ENCODE data around the gene SLC6A6. TPM values are rescaled to one million over a fixed set of nuclear protein-coding genes. Genes with fewer than 3 reads are reported as not detected.
A peak's percentile ranks its signal among the peaks of the same experiment; 100 is the strongest.

The SLC6A6 gene
- total RNA-seq, 1 experiment from 2014 or later: 211 TPM

GRCh38 chr3:14368885-14369284, 33.5 kb upstream of the SLC6A6 start:
- H3K36me3 Mint-ChIP-seq: no peaks in the 10 kb centered on the region
- H3K27ac Mint-ChIP-seq: no peak overlapping the region
- no peak for ATAC-seq
- DNase-seq (ENCODE audit: low spot score): no peak
- POLR2A ChIA-PET: no interaction called here
- CTCF ChIA-PET: interaction anchor here (0.6 to 3.4 kb wide), 18 partner anchors 11 to 165 kb away, joined by 3 to 47 read pairs (median 4); partner anchors contain the start of gene SLC6A6
- no peaks in the 10 kb centered on the region for H3K9me3 Mint-ChIP-seq
- TF ChIP-seq HMGA2 (CRISPR knock-in tag; IDR thresholded peaks at IDR 0.05) (peak; percentile 60; the same call in 1 of the 2 replicates), NR3C1 (CRISPR knock-in tag; conservative IDR thresholded peaks at IDR 0.05; ENCODE audit: low read depth) (no peak)
- no peak overlapping the region for H3K4me3 Mint-ChIP-seq
- peaks cover 2% of the 10 kb centered on the region; the same call in 1 of the 2 replicates for H3K27me3 Mint-ChIP-seq (ENCODE audit: low read depth)
- H3K4me1 Mint-ChIP-seq: peaks cover 45% of the 10 kb centered on the region

DNA sequence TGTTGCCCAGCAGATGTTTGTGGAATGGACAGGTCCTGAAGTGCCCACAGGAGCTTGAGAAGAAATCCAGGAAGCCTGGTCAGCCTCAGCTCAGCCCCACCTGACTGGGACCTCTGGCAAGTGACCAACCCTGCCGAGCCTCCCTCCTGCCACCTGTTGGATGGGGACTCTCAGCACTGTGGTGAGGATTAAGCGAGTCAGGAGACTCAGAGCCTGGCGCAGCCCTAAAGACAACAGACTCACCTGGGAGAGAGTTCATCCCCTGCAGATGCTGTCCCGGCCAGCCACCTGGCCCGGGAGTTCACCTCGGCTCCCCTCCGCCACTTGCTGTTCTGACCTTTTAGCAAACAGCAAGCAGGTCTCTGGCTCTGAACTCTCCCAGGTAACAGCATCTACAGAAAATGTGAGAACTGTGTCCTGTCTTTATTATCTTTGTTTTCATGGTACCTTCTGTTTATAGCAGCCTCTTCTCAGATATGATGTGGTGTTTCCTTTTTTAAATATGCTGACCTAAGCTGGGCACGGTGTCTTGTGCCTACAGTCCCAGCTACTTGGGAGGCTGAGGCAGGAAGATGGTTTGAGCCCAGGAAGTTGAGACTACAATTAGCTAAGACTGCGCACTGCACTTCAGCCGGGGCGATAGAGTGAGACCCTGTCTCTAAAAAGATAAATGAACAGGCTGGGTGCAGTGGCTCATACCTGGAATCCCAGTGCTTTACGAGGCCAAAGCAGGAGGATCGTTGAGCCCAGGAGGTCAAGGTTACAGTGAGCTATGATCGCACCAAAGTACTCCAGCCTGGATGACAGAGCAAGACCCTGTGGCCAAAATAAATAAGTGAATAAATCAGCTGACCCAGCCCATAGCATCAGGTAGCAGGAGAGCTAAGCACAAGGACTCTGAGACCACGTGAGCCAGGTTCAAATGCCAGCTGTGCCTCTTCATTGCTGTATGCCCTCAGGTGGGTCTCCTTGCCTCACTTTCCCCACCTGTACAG, 32.4 kb upstream of the SLC6A6 start:
- DNase-seq (ENCODE audit: low spot score): peak; percentile 70
- TF ChIP-seq SMAD4 (CRISPR knock-in tag; IDR thresholded peaks at IDR 0.05): no peak
- no peak for TF ChIP-seq NFATC4 (CRISPR knock-in tag; IDR thresholded peaks at IDR 0.05)
- peak; percentile 68 for TF ChIP-seq ZNF121 (CRISPR knock-in tag; IDR thresholded peaks at IDR 0.05)
- TF ChIP-seq ATF1 (CRISPR knock-in tag; IDR thresholded peaks at IDR 0.05): no peak
- no peak for TF ChIP-seq ZNF317 (CRISPR knock-in tag; IDR thresholded peaks at IDR 0.05; ENCODE audit: borderline replicate concordance, low read depth)
- TF ChIP-seq, protein P1, sequence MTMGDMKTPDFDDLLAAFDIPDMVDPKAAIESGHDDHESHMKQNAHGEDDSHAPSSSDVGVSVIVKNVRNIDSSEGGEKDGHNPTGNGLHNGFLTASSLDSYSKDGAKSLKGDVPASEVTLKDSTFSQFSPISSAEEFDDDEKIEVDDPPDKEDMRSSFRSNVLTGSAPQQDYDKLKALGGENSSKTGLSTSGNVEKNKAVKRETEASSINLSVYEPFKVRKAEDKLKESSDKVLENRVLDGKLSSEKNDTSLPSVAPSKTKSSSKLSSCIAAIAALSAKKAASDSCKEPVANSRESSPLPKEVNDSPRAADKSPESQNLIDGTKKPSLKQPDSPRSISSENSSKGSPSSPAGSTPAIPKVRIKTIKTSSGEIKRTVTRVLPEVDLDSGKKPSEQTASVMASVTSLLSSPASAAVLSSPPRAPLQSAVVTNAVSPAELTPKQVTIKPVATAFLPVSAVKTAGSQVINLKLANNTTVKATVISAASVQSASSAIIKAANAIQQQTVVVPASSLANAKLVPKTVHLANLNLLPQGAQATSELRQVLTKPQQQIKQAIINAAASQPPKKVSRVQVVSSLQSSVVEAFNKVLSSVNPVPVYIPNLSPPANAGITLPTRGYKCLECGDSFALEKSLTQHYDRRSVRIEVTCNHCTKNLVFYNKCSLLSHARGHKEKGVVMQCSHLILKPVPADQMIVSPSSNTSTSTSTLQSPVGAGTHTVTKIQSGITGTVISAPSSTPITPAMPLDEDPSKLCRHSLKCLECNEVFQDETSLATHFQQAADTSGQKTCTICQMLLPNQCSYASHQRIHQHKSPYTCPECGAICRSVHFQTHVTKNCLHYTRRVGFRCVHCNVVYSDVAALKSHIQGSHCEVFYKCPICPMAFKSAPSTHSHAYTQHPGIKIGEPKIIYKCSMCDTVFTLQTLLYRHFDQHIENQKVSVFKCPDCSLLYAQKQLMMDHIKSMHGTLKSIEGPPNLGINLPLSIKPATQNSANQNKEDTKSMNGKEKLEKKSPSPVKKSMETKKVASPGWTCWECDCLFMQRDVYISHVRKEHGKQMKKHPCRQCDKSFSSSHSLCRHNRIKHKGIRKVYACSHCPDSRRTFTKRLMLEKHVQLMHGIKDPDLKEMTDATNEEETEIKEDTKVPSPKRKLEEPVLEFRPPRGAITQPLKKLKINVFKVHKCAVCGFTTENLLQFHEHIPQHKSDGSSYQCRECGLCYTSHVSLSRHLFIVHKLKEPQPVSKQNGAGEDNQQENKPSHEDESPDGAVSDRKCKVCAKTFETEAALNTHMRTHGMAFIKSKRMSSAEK (CRISPR knock-in tag; IDR thresholded peaks at IDR 0.05; ENCODE audit: borderline replicate concordance): no peak
- TF ChIP-seq ZNF671 (CRISPR knock-in tag; IDR thresholded peaks at IDR 0.05): no peak
- TF ChIP-seq TEAD1 (CRISPR knock-in tag; IDR thresholded peaks at IDR 0.05): no peak
- TF ChIP-seq, protein P2, sequence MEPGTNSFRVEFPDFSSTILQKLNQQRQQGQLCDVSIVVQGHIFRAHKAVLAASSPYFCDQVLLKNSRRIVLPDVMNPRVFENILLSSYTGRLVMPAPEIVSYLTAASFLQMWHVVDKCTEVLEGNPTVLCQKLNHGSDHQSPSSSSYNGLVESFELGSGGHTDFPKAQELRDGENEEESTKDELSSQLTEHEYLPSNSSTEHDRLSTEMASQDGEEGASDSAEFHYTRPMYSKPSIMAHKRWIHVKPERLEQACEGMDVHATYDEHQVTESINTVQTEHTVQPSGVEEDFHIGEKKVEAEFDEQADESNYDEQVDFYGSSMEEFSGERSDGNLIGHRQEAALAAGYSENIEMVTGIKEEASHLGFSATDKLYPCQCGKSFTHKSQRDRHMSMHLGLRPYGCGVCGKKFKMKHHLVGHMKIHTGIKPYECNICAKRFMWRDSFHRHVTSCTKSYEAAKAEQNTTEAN (CRISPR knock-in tag; IDR thresholded peaks at IDR 0.05): no peak
- TF ChIP-seq AFF4 (CRISPR knock-in tag; IDR thresholded peaks at IDR 0.05; ENCODE audit: borderline replicate concordance): no peak
- TF ChIP-seq, protein P3, sequence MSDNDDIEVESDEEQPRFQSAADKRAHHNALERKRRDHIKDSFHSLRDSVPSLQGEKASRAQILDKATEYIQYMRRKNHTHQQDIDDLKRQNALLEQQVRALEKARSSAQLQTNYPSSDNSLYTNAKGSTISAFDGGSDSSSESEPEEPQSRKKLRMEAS (CRISPR knock-in tag; IDR thresholded peaks at IDR 0.05): 0 out of 2 replicates have a peak, but pooled peaks have one; percentile 17
- no peak for TF ChIP-seq CREB1 (CRISPR knock-in tag; IDR thresholded peaks at IDR 0.05)
- POLR2A ChIA-PET: no interaction called here
- Mint-ChIP-seq H3K4me3 (no peak overlapping the region), H3K9me3 (no peaks in the 10 kb centered on the region), H3K36me3 (no peaks in the 10 kb centered on the region), H3K27ac (peak overlapping the region; percentile 19; the same call in 1 of the 2 replicates), H3K27me3 (ENCODE audit: low read depth) (peaks cover 2% of the 10 kb centered on the region; the same call in 1 of the 2 replicates), H3K4me1 (peaks cover 51% of the 10 kb centered on the region)
- CTCF ChIA-PET: interaction anchor here (0.6 to 3.4 kb wide), 19 partner anchors 12 to 166 kb away, joined by 3 to 47 read pairs (median 4); partner anchors contain the start of gene SLC6A6
- ATAC-seq: peak; percentile 95
